Adipocyte (in vitro differentiated cells): ENCODE measurements around the gene SLC38A8.

Experiments used
- DNase-seq: peaks from one replicate; pipeline ENCODE4 v3.0.0-alpha.2; 2015; ENCODE audit warnings: low read depth
- H3K27me3 ChIP-seq: replicated peaks from 2 replicates; pipeline ENCODE4 v1.7.0; 2013; ENCODE audit warnings: mild to moderate bottlenecking, low read length, moderate library complexity; ENCODE audit not compliant: control insufficient read depth, insufficient read depth
- H3K36me3 ChIP-seq: 2 replicates; pipeline ENCODE4 v1.7.0; 2013; ENCODE audit warnings: low read length, mild to moderate bottlenecking, moderate library complexity; ENCODE audit not compliant: control insufficient read depth, insufficient read depth, severe bottlenecking
- H3K4me1 ChIP-seq: 2 replicates; pipeline ENCODE4 v1.7.0; 2013; ENCODE audit warnings: mild to moderate bottlenecking, low read length, moderate library complexity; ENCODE audit not compliant: control insufficient read depth, insufficient read depth
- H3K4me3 ChIP-seq: 2 replicates; pipeline ENCODE4 v1.7.0; 2013; ENCODE audit warnings: mild to moderate bottlenecking, low read length, moderate library complexity
- H3K9ac ChIP-seq: 2 replicates; pipeline ENCODE4 v1.7.0; 2013; ENCODE audit warnings: mild to moderate bottlenecking, low read length, moderate library complexity
- H3K9me3 ChIP-seq: 2 replicates; pipeline ENCODE4 v1.7.0; 2013; ENCODE audit warnings: mild to moderate bottlenecking, low read length, moderate library complexity; ENCODE audit not compliant: control insufficient read depth

SLC38A8 gene

GRCh38 chr16:83975590-83976260 is 66.9 kb downstream of the SLC38A8 start:
- DNase-seq = no peak
- peaks cover 12% of the 10 kb centered on the region for H3K27me3 ChIP-seq
- H3K9me3 ChIP-seq = peaks cover 20% of the 10 kb centered on the region
- no peaks in the 10 kb centered on the region for H3K36me3 ChIP-seq
- H3K9ac ChIP-seq = no peak overlapping the region
- H3K4me1 ChIP-seq = no peaks in the 10 kb centered on the region
- H3K4me3 ChIP-seq = no peak overlapping the region

GRCh38 chr16:83974475-83974874 is 68.1 kb downstream of the SLC38A8 start:
- H3K9ac ChIP-seq = no peak overlapping the region
- H3K4me3 ChIP-seq = no peak overlapping the region
- peaks cover 20% of the 10 kb centered on the region for H3K9me3 ChIP-seq
- no peaks in the 10 kb centered on the region for H3K36me3 ChIP-seq
- no peak for DNase-seq
- peaks cover 12% of the 10 kb centered on the region for H3K27me3 ChIP-seq
- H3K4me1 ChIP-seq = no peaks in the 10 kb centered on the region

GRCh38 chr16:83973581-83974385 is 68.8 kb downstream of the SLC38A8 start:
- Histone ChIP-seq H3K4me3 (no peak overlapping the region), H3K27me3 (peaks cover 12% of the 10 kb centered on the region), H3K9ac (no peak overlapping the region), H3K36me3 (no peaks in the 10 kb centered on the region), H3K9me3 (peaks cover 15% of the 10 kb centered on the region), H3K4me1 (no peaks in the 10 kb centered on the region)
- no peak for DNase-seq

- Histone ChIP-seq H3K9ac (no peak overlapping the region), H3K9me3 (peaks cover 8% of the 10 kb centered on the region), H3K4me3 (no peak overlapping the region), H3K36me3 (no peaks in the 10 kb centered on the region), H3K4me1 (no peaks in the 10 kb centered on the region), H3K27me3 (peaks cover 9% of the 10 kb centered on the region)
- no peak for DNase-seq
Observed at GRCh38 chr16:83973077-83973476, 69.5 kb downstream of the SLC38A8 start.

- Histone ChIP-seq H3K9me3 (peaks cover 2% of the 10 kb centered on the region), H3K4me1 (no peaks in the 10 kb centered on the region), H3K4me3 (no peak overlapping the region), H3K9ac (no peak overlapping the region), H3K36me3 (no peaks in the 10 kb centered on the region), H3K27me3 (peaks cover 6% of the 10 kb centered on the region)
- no peak for DNase-seq
Observed at GRCh38 chr16:83972256-83973008, 70.2 kb downstream of the SLC38A8 start.

- no peak overlapping the region for H3K4me3 ChIP-seq
- no peak for DNase-seq
- H3K9ac ChIP-seq = no peak overlapping the region
- H3K4me1 ChIP-seq = no peaks in the 10 kb centered on the region
- no peaks in the 10 kb centered on the region for H3K9me3 ChIP-seq
- no peaks in the 10 kb centered on the region for H3K27me3 ChIP-seq
- no peaks in the 10 kb centered on the region for H3K36me3 ChIP-seq
Observed at GRCh38 chr16:83971165-83972130, 71.1 kb downstream of the SLC38A8 start.

- Histone ChIP-seq H3K9ac (no peak overlapping the region), H3K9me3 (no peaks in the 10 kb centered on the region), H3K4me3 (no peak overlapping the region), H3K36me3 (peaks cover 4% of the 10 kb centered on the region), H3K4me1 (no peaks in the 10 kb centered on the region), H3K27me3 (no peaks in the 10 kb centered on the region)
- no peak for DNase-seq
Observed at GRCh38 chr16:83970430-83970815, 72.2 kb downstream of the SLC38A8 start.

GRCh38 chr16:83969771-83970429 is 72.7 kb downstream of the SLC38A8 start:
- no peak for DNase-seq
- Histone ChIP-seq H3K4me1 (no peaks in the 10 kb centered on the region), H3K4me3 (no peak overlapping the region), H3K27me3 (no peaks in the 10 kb centered on the region), H3K36me3 (peaks cover 9% of the 10 kb centered on the region), H3K9ac (no peak overlapping the region), H3K9me3 (no peaks in the 10 kb centered on the region)

- DNase-seq = no peak
- no peaks in the 10 kb centered on the region for H3K4me1 ChIP-seq
- H3K9me3 ChIP-seq = no peaks in the 10 kb centered on the region
- peaks cover 16% of the 10 kb centered on the region for H3K36me3 ChIP-seq
- no peaks in the 10 kb centered on the region for H3K27me3 ChIP-seq
- no peak overlapping the region for H3K9ac ChIP-seq
- no peak overlapping the region for H3K4me3 ChIP-seq
Observed at GRCh38 chr16:83968891-83969649, 73.5 kb downstream of the SLC38A8 start.
